Osteoblast (primary cell): ENCODE results near the gene LCLAT1. TPM values are rescaled to one million over a fixed set of nuclear protein-coding genes. Genes with fewer than 3 reads are reported as not detected.
A peak's percentile ranks its signal among the peaks of the same experiment; 100 is the strongest.

Source experiments
- DNase-seq: peaks from one replicate; pipeline ENCODE4 v3.0.0; 2011; ENCODE audit warnings: low spot score, mixed read lengths; ENCODE audit not compliant: insufficient read length; ENCODE audit errors: missing footprints
- H2AFZ ChIP-seq: 2 replicates; pipeline ENCODE4 v1.6.0; 2011; ENCODE audit warnings: mild to moderate bottlenecking, low read length
- H3K27ac ChIP-seq: 2 replicates; pipeline ENCODE4 v1.5.1; 2011; ENCODE audit warnings: mild to moderate bottlenecking, low read depth, low read length, moderate library complexity
- H3K27me3 ChIP-seq: 2 replicates; pipeline ENCODE4 v1.6.0; 2012; ENCODE audit warnings: mild to moderate bottlenecking, control low read depth, inconsistent platforms, low read length, moderate library complexity; ENCODE audit not compliant: insufficient read depth
- H3K36me3 ChIP-seq: 2 replicates; pipeline ENCODE4 v1.5.1; 2011; ENCODE audit warnings: mild to moderate bottlenecking, low read length, control low read depth, moderate library complexity; ENCODE audit not compliant: insufficient read depth
- H3K4me1 ChIP-seq: 2 replicates; pipeline ENCODE4 v1.5.1; 2011; ENCODE audit warnings: mild to moderate bottlenecking, low read length, control low read depth, moderate library complexity; ENCODE audit not compliant: insufficient read depth
- H3K4me2 ChIP-seq: 2 replicates; pipeline ENCODE4 v1.6.0; 2011; ENCODE audit warnings: mild to moderate bottlenecking, low read length; ENCODE audit not compliant: insufficient read depth
- H3K4me3 ChIP-seq: fragments of 200-600 bp; sonication (generic); 3 replicates; pipeline ENCODE4 v1.5.1; 2012; ENCODE audit warnings: mild to moderate bottlenecking, low read length, inconsistent platforms; ENCODE audit not compliant: insufficient read depth
- H3K79me2 ChIP-seq: 2 replicates; pipeline ENCODE4 v1.6.0; 2012; ENCODE audit warnings: mild to moderate bottlenecking, low read length, control low read depth, inconsistent platforms; ENCODE audit not compliant: insufficient read depth
- H3K9me3 ChIP-seq: 2 replicates; pipeline ENCODE4 v1.5.1; 2011; ENCODE audit warnings: low read depth, low read length, control low read depth
- H4K20me1 ChIP-seq: 2 replicates; pipeline ENCODE4 v1.6.0; 2012; ENCODE audit warnings: mild to moderate bottlenecking, low read length, control low read depth; ENCODE audit not compliant: insufficient read depth
- CTCF ChIP-seq: IDR thresholded peaks from 2 replicates; pipeline ENCODE4 v1.5.1; 2011; ENCODE audit warnings: mild to moderate bottlenecking, low read depth, low read length, moderate library complexity; ENCODE audit errors: extremely low read depth
- total RNA-seq: library from RNA; depleted of rRNA; stranded (reverse); fragments of >200 nt; gene quantifications from 2 replicates; pipeline ENCODE4 v1.2.3, GENCODE V29; 2012

The LCLAT1 gene
- total RNA-seq, result 16.5 and 29.7 TPM in 2 replicates

- Histone ChIP-seq H2AFZ (peak within 1 kb of the TSS; percentile 87), H3K27me3 (no peaks in the 10 kb centered on the region), H3K79me2 (peaks cover 32% of the 10 kb centered on the region), H4K20me1 (no peaks in the 10 kb centered on the region), H3K9me3 (no peaks in the 10 kb centered on the region), H3K4me2 (peak within 1 kb of the TSS; percentile 89), H3K4me3 (peak within 1 kb of the TSS; percentile 98), H3K27ac (peak within 1 kb of the TSS; percentile 93), H3K4me1 (peaks cover 18% of the 10 kb centered on the region), H3K36me3 (no peaks in the 10 kb centered on the region)
- DNase-seq, result peak; percentile 97
- TF ChIP-seq CTCF, result no peak
Measured at GRCh38 chr2:30447149-30448045, at the start of gene LCLAT1. Gene LCLAT1 (plus strand): TSS chr2:30447246. CDS start chr2:30525591, 78,345 bp downstream.

GRCh38 chr2:30398084-30398873 is 48.8 kb upstream of the LCLAT1 start:
- no peaks in the 10 kb centered on the region for H3K79me2 ChIP-seq
- DNase-seq, result no peak
- peaks cover 6% of the 10 kb centered on the region for H3K27me3 ChIP-seq
- H2AFZ ChIP-seq, result no peak overlapping the region
- no peak overlapping the region for H3K4me2 ChIP-seq
- no peak for TF ChIP-seq CTCF
- no peaks in the 10 kb centered on the region for H4K20me1 ChIP-seq
- H3K9me3 ChIP-seq, result no peaks in the 10 kb centered on the region
- H3K4me1 ChIP-seq, result no peaks in the 10 kb centered on the region
- no peak overlapping the region for H3K27ac ChIP-seq
- no peaks in the 10 kb centered on the region for H3K36me3 ChIP-seq
- no peak overlapping the region for H3K4me3 ChIP-seq

- Histone ChIP-seq H3K4me3 (no peak overlapping the region), H4K20me1 (no peaks in the 10 kb centered on the region), H3K9me3 (no peaks in the 10 kb centered on the region), H3K79me2 (no peaks in the 10 kb centered on the region), H3K27ac (no peak overlapping the region), H3K4me2 (no peak overlapping the region), H2AFZ (no peak overlapping the region), H3K27me3 (peaks cover 3% of the 10 kb centered on the region), H3K4me1 (no peaks in the 10 kb centered on the region), H3K36me3 (no peaks in the 10 kb centered on the region)
- no peak for TF ChIP-seq CTCF
- DNase-seq, result no peak
Measured at GRCh38 chr2:30400151-30400954, 46.7 kb upstream of the LCLAT1 start.
